Vagina (tissue), 2 donors: ENCODE measurements around the gene AGBL4.

Experiments
- CTCF ChIP-seq, 3 experiments: fragments of 450-650 bp in 2 of 3; fragments of 200-600 bp in 1 of 3; sonication (generic) in 1 of 3; IDR thresholded peaks; one replicate each; pipeline ENCODE4 v1.5.1; 2017 to 2019; ENCODE audit warnings: antibody characterized with exemption in 3 of 3, mild to moderate bottlenecking in 2 of 3, moderate library complexity in 2 of 3
- POLR2A ChIP-seq, 2 donors: fragments of 450-650 bp; IDR thresholded peaks; one replicate each; pipeline ENCODE4 v1.6.1; 2017; ENCODE audit warnings: antibody characterized with exemption in 2 of 2, mild to moderate bottlenecking in 2 of 2, moderate library complexity in 2 of 2
- POLR2AphosphoS5 ChIP-seq, 2 donors: sonication (generic); formaldehyde crosslinking; IDR thresholded peaks; one replicate each; pipeline ENCODE4 v1.9.0; 2017; ENCODE audit warnings: antibody characterized with exemption in 2 of 2, mild to moderate bottlenecking in 2 of 2, low read depth in 1 of 2; ENCODE audit not compliant: insufficient read depth in 1 of 2

- no peak for TF ChIP-seq CTCF (IDR thresholded peaks at IDR 0.05)
- TF ChIP-seq POLR2A (IDR thresholded peaks at IDR 0.05), result no peak
- TF ChIP-seq POLR2AphosphoS5 (IDR thresholded peaks at IDR 0.05; ENCODE audit: insufficient read depth in 1 of 2, low read depth in 1 of 2), result no peak
Measured at GRCh38 chr1:49052102-49052501, 971.7 kb downstream of the AGBL4 start.
